Activated naive CD4-positive, alpha-beta T cell treated with anti-CD3 and anti-CD28 coated beads for 36 hours (primary cell): ENCODE results near the gene OR2A14. TPM values are rescaled to one million over a fixed set of nuclear protein-coding genes. Genes with fewer than 3 reads are reported as not detected.

ENCODE experiments used
- CTCF ChIA-PET: fragments of 350-600 bp; sonication (Branson Sonifier 250); formaldehyde crosslinking; loops from one replicate; lab custom pipeline; 2021; ENCODE audit warnings: antibody characterized with exemption; lab: Charles Lee
- DNase-seq: peaks from one replicate; pipeline ENCODE4 v3.0.0-alpha.2; 2020
- H3K27ac Mint-ChIP-seq: one replicate; pipeline ENCODE4 v1.8.0; 2021; ENCODE audit warnings: mild to moderate bottlenecking, mixed read lengths
- H3K27me3 Mint-ChIP-seq: one replicate; pipeline ENCODE4 v1.8.0; 2021; ENCODE audit warnings: low read depth, mixed read lengths
- H3K36me3 Mint-ChIP-seq: one replicate; pipeline ENCODE4 v1.8.0; 2021; ENCODE audit warnings: low read depth, mixed read lengths
- H3K4me1 Mint-ChIP-seq: one replicate; pipeline ENCODE4 v1.8.0; 2021; ENCODE audit warnings: low read depth, mixed read lengths
- H3K4me3 Mint-ChIP-seq: one replicate; pipeline ENCODE4 v1.8.0; 2021; ENCODE audit warnings: mild to moderate bottlenecking, moderate library complexity, mixed read lengths
- H3K9me3 Mint-ChIP-seq: one replicate; pipeline ENCODE4 v1.8.0; 2021; ENCODE audit warnings: mixed read lengths
- intact Hi-C: fragments of 100-400 bp; cut with micrococcal nuclease; formaldehyde crosslinking; loops from one replicate; pipeline ENCODE4 v1.15.1; 2023
- total RNA-seq, 2 experiments: library from RNA; stranded (reverse); gene quantifications; one replicate each; pipeline ENCODE4 v1.2.3, GENCODE V29; 2021

OR2A14 gene
- total RNA-seq: not detected

- CTCF ChIA-PET: interaction anchor here (0.7 kb wide), 1 partner anchor 10 kb away, joined by 3 read pairs; no protein-coding TSS in a partner anchor
- intact Hi-C loops: loop anchor here (10.0 kb wide), 1 partner anchor 878 kb away; no protein-coding TSS in a partner anchor
- H3K27me3 Mint-ChIP-seq: no peaks in the 10 kb centered on the region
Measured at GRCh38 chr7:144122876-144123275, at the start of gene OR2A14. TSS of gene OR2A14 (plus strand) at chr7:144123176. CDS start at chr7:144129113, 5,937 bp downstream.

GRCh38 chr7:144074374-144074773, 48.6 kb upstream of the OR2A14 start:
- CTCF ChIA-PET: no interaction called here
- Mint-ChIP-seq H3K4me3 (no peak overlapping the region), H3K9me3 (no peaks in the 10 kb centered on the region), H3K27me3 (peaks cover 2% of the 10 kb centered on the region), H3K4me1 (no peaks in the 10 kb centered on the region), H3K27ac (no peak overlapping the region), H3K36me3 (no peaks in the 10 kb centered on the region)
- intact Hi-C loops: no loop called here
- no peak for DNase-seq

More at GRCh38 chr7:144122876-144123275, at the start of gene OR2A14:
- H3K9me3 Mint-ChIP-seq: no peaks in the 10 kb centered on the region
- no peaks in the 10 kb centered on the region for H3K4me1 Mint-ChIP-seq
- no peak within 1 kb of the TSS for H3K27ac Mint-ChIP-seq
- no peak for DNase-seq
- H3K36me3 Mint-ChIP-seq: no peaks in the 10 kb centered on the region
- H3K4me3 Mint-ChIP-seq: no peak within 1 kb of the TSS

- no peaks in the 10 kb centered on the region for H3K4me1 Mint-ChIP-seq
- intact Hi-C loops: no loop called here
- H3K9me3 Mint-ChIP-seq: no peaks in the 10 kb centered on the region
- H3K27ac Mint-ChIP-seq: no peak within 1 kb of the TSS
- H3K4me3 Mint-ChIP-seq: no peak within 1 kb of the TSS
- no peak for DNase-seq
- CTCF ChIA-PET: interaction anchor here (1.1 kb wide), 1 partner anchor 42 kb away, joined by 3 read pairs; no protein-coding TSS in a partner anchor
- H3K36me3 Mint-ChIP-seq: no peaks in the 10 kb centered on the region
- peaks cover 12% of the 10 kb centered on the region for H3K27me3 Mint-ChIP-seq
Measured at GRCh38 chr7:144085978-144086377, 37.0 kb upstream of the OR2A14 start, which contains the start of gene OR2A12. TSS of gene OR2A12 (plus strand) at chr7:144086278. CDS start at chr7:144095108, 8,830 bp downstream.

GRCh38 chr7:144086730-144087129, 36.2 kb upstream of the OR2A14 start:
- DNase-seq: no peak
- Mint-ChIP-seq H3K36me3 (no peaks in the 10 kb centered on the region), H3K27me3 (peaks cover 12% of the 10 kb centered on the region), H3K27ac (no peak overlapping the region), H3K9me3 (no peaks in the 10 kb centered on the region), H3K4me1 (no peaks in the 10 kb centered on the region), H3K4me3 (no peak overlapping the region)
- intact Hi-C loops: no loop called here
- CTCF ChIA-PET: no interaction called here

- H3K9me3 Mint-ChIP-seq: no peaks in the 10 kb centered on the region
- H3K4me1 Mint-ChIP-seq: no peaks in the 10 kb centered on the region
- H3K36me3 Mint-ChIP-seq: no peaks in the 10 kb centered on the region
- H3K27me3 Mint-ChIP-seq: peaks cover 11% of the 10 kb centered on the region
- DNase-seq: no peak
- CTCF ChIA-PET: no interaction called here
- H3K4me3 Mint-ChIP-seq: no peak overlapping the region
- no peak overlapping the region for H3K27ac Mint-ChIP-seq
- intact Hi-C loops: no loop called here
Measured at GRCh38 chr7:144087230-144087629, 35.7 kb upstream of the OR2A14 start.

GRCh38 chr7:144090667-144091066, 32.3 kb upstream of the OR2A14 start:
- H3K4me3 Mint-ChIP-seq: no peak overlapping the region
- H3K36me3 Mint-ChIP-seq: no peaks in the 10 kb centered on the region
- no peak for DNase-seq
- no peaks in the 10 kb centered on the region for H3K9me3 Mint-ChIP-seq
- no peaks in the 10 kb centered on the region for H3K4me1 Mint-ChIP-seq
- intact Hi-C loops: no loop called here
- H3K27me3 Mint-ChIP-seq: peaks cover 11% of the 10 kb centered on the region
- CTCF ChIA-PET: no interaction called here
- no peak overlapping the region for H3K27ac Mint-ChIP-seq

- Mint-ChIP-seq H3K27me3 (no peaks in the 10 kb centered on the region), H3K4me1 (peaks cover 17% of the 10 kb centered on the region), H3K36me3 (no peaks in the 10 kb centered on the region), H3K27ac (no peak overlapping the region), H3K4me3 (no peak overlapping the region), H3K9me3 (no peaks in the 10 kb centered on the region)
- CTCF ChIA-PET: no interaction called here
- no peak for DNase-seq
- intact Hi-C loops: no loop called here
Measured at GRCh38 chr7:144098776-144099175, 24.2 kb upstream of the OR2A14 start.

GRCh38 chr7:144100607-144101006, 22.4 kb upstream of the OR2A14 start:
- Mint-ChIP-seq H3K4me1 (peaks cover 17% of the 10 kb centered on the region), H3K4me3 (no peak overlapping the region), H3K27ac (no peak overlapping the region), H3K27me3 (no peaks in the 10 kb centered on the region), H3K9me3 (no peaks in the 10 kb centered on the region), H3K36me3 (no peaks in the 10 kb centered on the region)
- CTCF ChIA-PET: interaction anchor here (1.2 kb wide), 1 partner anchor 27 kb away, joined by 4 read pairs; no protein-coding TSS in a partner anchor
- intact Hi-C loops: no loop called here
- DNase-seq: no peak

GRCh38 chr7:144102041-144102440, 20.9 kb upstream of the OR2A14 start:
- intact Hi-C loops: no loop called here
- Mint-ChIP-seq H3K36me3 (no peaks in the 10 kb centered on the region), H3K4me1 (peaks cover 17% of the 10 kb centered on the region), H3K27ac (no peak overlapping the region), H3K4me3 (no peak overlapping the region), H3K27me3 (no peaks in the 10 kb centered on the region), H3K9me3 (no peaks in the 10 kb centered on the region)
- no peak for DNase-seq
- CTCF ChIA-PET: interaction anchor here (1.2 kb wide), 1 partner anchor 26 kb away, joined by 4 read pairs; no protein-coding TSS in a partner anchor

- H3K36me3 Mint-ChIP-seq: no peaks in the 10 kb centered on the region
- no peak overlapping the region for H3K4me3 Mint-ChIP-seq
- no peaks in the 10 kb centered on the region for H3K9me3 Mint-ChIP-seq
- intact Hi-C loops: no loop called here
- CTCF ChIA-PET: interaction anchor here (0.7 kb wide), 1 partner anchor 23 kb away, joined by 3 read pairs; no protein-coding TSS in a partner anchor
- no peaks in the 10 kb centered on the region for H3K27me3 Mint-ChIP-seq
- H3K27ac Mint-ChIP-seq: no peak overlapping the region
- peaks cover 10% of the 10 kb centered on the region for H3K4me1 Mint-ChIP-seq
- no peak for DNase-seq
Measured at GRCh38 chr7:144105211-144105610, 17.8 kb upstream of the OR2A14 start.

- Mint-ChIP-seq H3K27me3 (peaks cover 2% of the 10 kb centered on the region), H3K9me3 (no peaks in the 10 kb centered on the region)
- no peak for DNase-seq
Measured at GRCh38 chr7:144109283-144109682, 13.7 kb upstream of the OR2A14 start, which contains the start of gene OR2A2. TSS of gene OR2A2 (plus strand) at chr7:144109583. CDS start at chr7:144109583, 0 bp downstream.

GRCh38 chr7:144110272-144110671, 12.7 kb upstream of the OR2A14 start:
- Mint-ChIP-seq H3K27ac (no peak overlapping the region), H3K36me3 (no peaks in the 10 kb centered on the region), H3K27me3 (peaks cover 2% of the 10 kb centered on the region), H3K9me3 (no peaks in the 10 kb centered on the region), H3K4me1 (no peaks in the 10 kb centered on the region), H3K4me3 (no peak overlapping the region)
- CTCF ChIA-PET: interaction anchor here (0.5 to 1.2 kb wide), 2 partner anchors 16 to 694 kb away, joined by 4 to 6 read pairs; no protein-coding TSS in a partner anchor
- intact Hi-C loops: no loop called here
- no peak for DNase-seq

More at GRCh38 chr7:144109283-144109682, 13.7 kb upstream of the OR2A14 start, which contains the start of gene OR2A2:
- H3K4me1 Mint-ChIP-seq: no peaks in the 10 kb centered on the region
- CTCF ChIA-PET: no interaction called here
- H3K4me3 Mint-ChIP-seq: no peak within 1 kb of the TSS
- intact Hi-C loops: no loop called here
- no peaks in the 10 kb centered on the region for H3K36me3 Mint-ChIP-seq
- no peak within 1 kb of the TSS for H3K27ac Mint-ChIP-seq

GRCh38 chr7:144113651-144114050, 9.3 kb upstream of the OR2A14 start:
- CTCF ChIA-PET: interaction anchor here (1.6 kb wide), 1 partner anchor 14 kb away, joined by 10 read pairs; no protein-coding TSS in a partner anchor
- DNase-seq: no peak
- intact Hi-C loops: no loop called here
- peaks cover 2% of the 10 kb centered on the region for H3K27me3 Mint-ChIP-seq
- no peaks in the 10 kb centered on the region for H3K36me3 Mint-ChIP-seq
- no peak overlapping the region for H3K4me3 Mint-ChIP-seq
- H3K9me3 Mint-ChIP-seq: no peaks in the 10 kb centered on the region
- no peaks in the 10 kb centered on the region for H3K4me1 Mint-ChIP-seq
- no peak overlapping the region for H3K27ac Mint-ChIP-seq
